Measurements from ENCODE around the gene APLF.

APLF gene

GRCh38 chr2:68447118-68447517 is 20.3 kb upstream of the APLF start:
- no peak for TF ChIP-seq CTCF (IDR thresholded peaks at IDR 0.05)
- no peak overlapping the region for H3K27ac ChIP-seq
- no peaks in the 10 kb centered on the region for H3K36me3 ChIP-seq
- no peaks in the 10 kb centered on the region for H3K9me3 ChIP-seq
- H3K4me1 ChIP-seq (ENCODE audit: control insufficient read depth in 1 of 2, insufficient read depth in 1 of 2, low read depth in 1 of 2, low read length in 1 of 2) = no peaks in the 10 kb centered on the region
- H3K27me3 ChIP-seq = no peaks in the 10 kb centered on the region
- H3K4me3 ChIP-seq (ENCODE audit: low read depth in 1 of 2, low read length in 1 of 2) = no peak overlapping the region

- H3K27me3 ChIP-seq = no peaks in the 10 kb centered on the region
- TF ChIP-seq CTCF (IDR thresholded peaks at IDR 0.05) = no peak
- no peak overlapping the region for H3K4me3 ChIP-seq (ENCODE audit: low read depth in 1 of 2, low read length in 1 of 2)
- H3K27ac ChIP-seq = peak overlapping the region; percentile 23
- no peaks in the 10 kb centered on the region for H3K36me3 ChIP-seq
- no peaks in the 10 kb centered on the region for H3K9me3 ChIP-seq
- H3K4me1 ChIP-seq (ENCODE audit: control insufficient read depth in 1 of 2, insufficient read depth in 1 of 2, low read depth in 1 of 2, low read length in 1 of 2) = no peaks in the 10 kb centered on the region
Measured at GRCh38 chr2:68448671-68449653, 18.4 kb upstream of the APLF start.

GRCh38 chr2:68452158-68452900 is 15.1 kb upstream of the APLF start:
- no peak for TF ChIP-seq CTCF (IDR thresholded peaks at IDR 0.05)
- Histone ChIP-seq H3K36me3 (no peaks in the 10 kb centered on the region), H3K27me3 (no peaks in the 10 kb centered on the region), H3K4me3 (ENCODE audit: low read depth in 1 of 2, low read length in 1 of 2) (no peak overlapping the region), H3K9me3 (no peaks in the 10 kb centered on the region), H3K4me1 (ENCODE audit: control insufficient read depth in 1 of 2, insufficient read depth in 1 of 2, low read depth in 1 of 2, low read length in 1 of 2) (no peaks in the 10 kb centered on the region), H3K27ac (peak overlapping the region; percentile 51)

DNA sequence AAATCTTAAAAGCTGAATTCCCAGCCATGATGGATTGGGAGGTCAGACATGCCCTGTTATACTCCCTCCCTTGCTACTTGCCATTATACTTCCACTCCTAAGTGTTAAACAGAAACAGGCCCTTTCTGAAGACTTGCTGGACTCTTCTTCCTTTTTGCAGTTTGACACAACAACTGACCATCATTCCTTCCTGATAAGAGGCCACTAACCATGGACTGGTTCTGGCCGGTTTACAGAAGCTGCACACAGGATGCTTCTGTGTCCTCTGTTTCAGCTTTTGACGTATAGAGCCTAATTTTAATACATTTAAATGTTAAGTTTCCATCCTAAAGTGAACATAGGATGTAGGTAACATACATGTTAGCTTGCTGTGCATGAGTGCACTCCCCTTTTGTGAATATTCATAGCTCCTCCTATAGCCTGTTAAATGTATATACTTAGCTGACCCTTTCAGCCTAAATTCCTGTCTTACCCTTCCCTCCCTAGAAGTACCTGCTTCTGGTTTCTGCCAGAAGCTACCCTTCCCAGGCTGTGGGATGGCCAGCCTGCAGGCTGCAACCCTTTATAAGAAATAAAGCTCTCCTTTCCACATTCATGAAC is 13.5 kb upstream of the APLF start:
- Histone ChIP-seq H3K4me3 (ENCODE audit: low read depth in 1 of 2, low read length in 1 of 2) (no peak overlapping the region), H3K4me1 (ENCODE audit: control insufficient read depth in 1 of 2, insufficient read depth in 1 of 2, low read depth in 1 of 2, low read length in 1 of 2) (no peaks in the 10 kb centered on the region), H3K27me3 (no peaks in the 10 kb centered on the region), H3K9me3 (no peaks in the 10 kb centered on the region), H3K27ac (peak overlapping the region; percentile 51), H3K36me3 (no peaks in the 10 kb centered on the region)
- TF ChIP-seq CTCF (IDR thresholded peaks at IDR 0.05) = no peak

DNA sequence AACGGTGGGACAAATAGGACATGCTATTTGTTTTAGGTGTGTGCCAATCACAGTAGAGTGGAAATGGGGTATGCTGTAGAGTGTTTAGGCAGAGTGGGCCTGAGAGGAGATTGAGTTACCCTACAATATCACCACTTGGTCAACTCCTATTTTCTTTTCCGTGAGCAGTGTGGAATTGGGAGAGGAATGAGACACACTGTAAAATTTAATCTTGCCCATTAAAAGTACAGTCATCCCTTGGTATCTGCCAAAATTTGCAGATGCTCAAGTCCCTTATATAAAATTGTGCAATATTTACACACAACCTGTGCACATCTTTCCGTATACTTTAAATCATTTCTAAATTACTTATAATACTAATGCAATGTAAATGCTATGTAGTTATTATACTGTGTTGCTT is 12.7 kb upstream of the APLF start:
- Histone ChIP-seq H3K4me1 (ENCODE audit: control insufficient read depth in 1 of 2, insufficient read depth in 1 of 2, low read depth in 1 of 2, low read length in 1 of 2) (no peaks in the 10 kb centered on the region), H3K9me3 (no peaks in the 10 kb centered on the region), H3K27me3 (no peaks in the 10 kb centered on the region), H3K4me3 (ENCODE audit: low read depth in 1 of 2, low read length in 1 of 2) (no peak overlapping the region), H3K27ac (no peak overlapping the region), H3K36me3 (no peaks in the 10 kb centered on the region)
- TF ChIP-seq CTCF (IDR thresholded peaks at IDR 0.05) = no peak
